Activated naive CD4-positive, alpha-beta T cell treated with anti-CD3 and anti-CD28 coated beads, Interleukin-2, amount 10 ng/mL, durations not matched to agents 7 days and 5 days (primary cell): ENCODE results near the gene SLC25A23.
A peak's percentile ranks its signal among the peaks of the same experiment; 100 is the strongest.
"Not testable (repeated sequence)": the region's sequence is repeated elsewhere in the genome, so short reads cannot be mapped to it uniquely, and the experiment has no call there.

Source experiments
- CTCF ChIA-PET: fragments of 350-600 bp; sonication (Branson Sonifier 250); formaldehyde crosslinking; loops from one replicate; lab custom pipeline; 2021; ENCODE audit warnings: antibody characterized with exemption; lab: Charles Lee
- DNase-seq: peaks from one replicate; pipeline ENCODE4 v3.0.0-alpha.2; 2020
- H3K27ac Mint-ChIP-seq: one replicate; pipeline ENCODE4 v1.8.0; 2021; ENCODE audit warnings: mild to moderate bottlenecking, moderate library complexity, mixed read lengths
- H3K27me3 Mint-ChIP-seq: one replicate; pipeline ENCODE4 v1.8.0; 2021; ENCODE audit warnings: mild to moderate bottlenecking, mixed read lengths
- H3K36me3 Mint-ChIP-seq: one replicate; pipeline ENCODE4 v1.8.0; 2021; ENCODE audit warnings: mixed read lengths
- H3K4me1 Mint-ChIP-seq: one replicate; pipeline ENCODE4 v1.8.0; 2021; ENCODE audit warnings: mixed read lengths
- H3K4me3 Mint-ChIP-seq: one replicate; pipeline ENCODE4 v1.8.0; 2021; ENCODE audit warnings: mild to moderate bottlenecking, moderate library complexity, mixed read lengths
- H3K9me3 Mint-ChIP-seq: one replicate; pipeline ENCODE4 v1.8.0; 2021; ENCODE audit warnings: mixed read lengths

The SLC25A23 gene

GRCh38 chr19:6459262-6460098 is at the start of gene SLC25A23:
Gene SLC25A23, minus strand, starts transcription at chr19:6459792. Its CDS starts 164 bp downstream, at chr19:6459628.
- H3K27ac Mint-ChIP-seq, result peak within 1 kb of the TSS; percentile 85
- peaks cover 25% of the 10 kb centered on the region for H3K36me3 Mint-ChIP-seq
- H3K27me3 Mint-ChIP-seq, result peaks cover 8% of the 10 kb centered on the region
- CTCF ChIA-PET, result no interaction called here
- H3K4me3 Mint-ChIP-seq, result peak within 1 kb of the TSS; percentile 91
- peaks cover 28% of the 10 kb centered on the region for H3K4me1 Mint-ChIP-seq
- DNase-seq, result peak; percentile 77
- H3K9me3 Mint-ChIP-seq, result peaks cover 14% of the 10 kb centered on the region

- not testable (repeated sequence) for DNase-seq, H3K36me3 Mint-ChIP-seq, H3K27ac Mint-ChIP-seq, H3K9me3 Mint-ChIP-seq, H3K4me3 Mint-ChIP-seq
- Mint-ChIP-seq H3K27me3 (peaks cover 16% of the 10 kb centered on the region), H3K4me1 (peaks cover 15% of the 10 kb centered on the region)
- CTCF ChIA-PET, result interaction anchor here (1.2 kb wide), 1 partner anchor 10 kb away, joined by 4 read pairs; no protein-coding TSS in a partner anchor
Measured at GRCh38 chr19:6508028-6508771, 48.6 kb upstream of the SLC25A23 start.

GRCh38 chr19:6503407-6504201 is 44.0 kb upstream of the SLC25A23 start:
- H3K27ac Mint-ChIP-seq, result no peak overlapping the region

GRCh38 chr19:6501740-6502648 is 42.4 kb upstream of the SLC25A23 start, which contains the start of gene TUBB4A:
Gene TUBB4A, minus strand, starts transcription at chr19:6502309. Its CDS starts 97 bp downstream, at chr19:6502212.
- CTCF ChIA-PET, result interaction anchor here (0.6 kb wide), 2 partner anchors 30 to 441 kb away, joined by 3 to 4 read pairs; no protein-coding TSS in a partner anchor
- H3K27me3 Mint-ChIP-seq, result peaks cover 55% of the 10 kb centered on the region
- peak; percentile 63 for DNase-seq
- no peaks in the 10 kb centered on the region for H3K36me3 Mint-ChIP-seq
- H3K4me1 Mint-ChIP-seq, result peaks cover 28% of the 10 kb centered on the region
- H3K27ac Mint-ChIP-seq, result no peak within 1 kb of the TSS
- H3K9me3 Mint-ChIP-seq, result no peaks in the 10 kb centered on the region
- H3K4me3 Mint-ChIP-seq, result peak within 1 kb of the TSS; percentile 62

More at GRCh38 chr19:6503407-6504201, 44.0 kb upstream of the SLC25A23 start:
- Mint-ChIP-seq H3K9me3 (no peaks in the 10 kb centered on the region), H3K27me3 (peaks cover 54% of the 10 kb centered on the region), H3K4me1 (peaks cover 25% of the 10 kb centered on the region), H3K4me3 (peak overlapping the region; percentile 29), H3K36me3 (no peaks in the 10 kb centered on the region)
- no peak for DNase-seq
- CTCF ChIA-PET, result interaction anchor here (0.6 to 1.9 kb wide), 4 partner anchors 11 to 360 kb away, joined by 3 to 5 read pairs (median 4); partner anchors contain the start of gene DENND1C

GRCh38 chr19:6500837-6501739 is 41.5 kb upstream of the SLC25A23 start:
- CTCF ChIA-PET, result interaction anchor here (0.6 kb wide), 1 partner anchor 442 kb away, joined by 3 read pairs; no protein-coding TSS in a partner anchor
- Mint-ChIP-seq H3K4me1 (peaks cover 28% of the 10 kb centered on the region), H3K9me3 (no peaks in the 10 kb centered on the region), H3K27ac (no peak overlapping the region), H3K36me3 (no peaks in the 10 kb centered on the region), H3K27me3 (peaks cover 55% of the 10 kb centered on the region), H3K4me3 (peak overlapping the region; percentile 61)
- no peak for DNase-seq

- H3K4me3 Mint-ChIP-seq, result no peak overlapping the region
- DNase-seq, result no peak
- H3K27ac Mint-ChIP-seq, result no peak overlapping the region
- peaks cover 20% of the 10 kb centered on the region for H3K4me1 Mint-ChIP-seq
- H3K36me3 Mint-ChIP-seq, result no peaks in the 10 kb centered on the region
- peaks cover 55% of the 10 kb centered on the region for H3K27me3 Mint-ChIP-seq
- CTCF ChIA-PET, result no interaction called here
- H3K9me3 Mint-ChIP-seq, result no peaks in the 10 kb centered on the region
Measured at GRCh38 chr19:6499052-6499790, 39.6 kb upstream of the SLC25A23 start.

DNA sequence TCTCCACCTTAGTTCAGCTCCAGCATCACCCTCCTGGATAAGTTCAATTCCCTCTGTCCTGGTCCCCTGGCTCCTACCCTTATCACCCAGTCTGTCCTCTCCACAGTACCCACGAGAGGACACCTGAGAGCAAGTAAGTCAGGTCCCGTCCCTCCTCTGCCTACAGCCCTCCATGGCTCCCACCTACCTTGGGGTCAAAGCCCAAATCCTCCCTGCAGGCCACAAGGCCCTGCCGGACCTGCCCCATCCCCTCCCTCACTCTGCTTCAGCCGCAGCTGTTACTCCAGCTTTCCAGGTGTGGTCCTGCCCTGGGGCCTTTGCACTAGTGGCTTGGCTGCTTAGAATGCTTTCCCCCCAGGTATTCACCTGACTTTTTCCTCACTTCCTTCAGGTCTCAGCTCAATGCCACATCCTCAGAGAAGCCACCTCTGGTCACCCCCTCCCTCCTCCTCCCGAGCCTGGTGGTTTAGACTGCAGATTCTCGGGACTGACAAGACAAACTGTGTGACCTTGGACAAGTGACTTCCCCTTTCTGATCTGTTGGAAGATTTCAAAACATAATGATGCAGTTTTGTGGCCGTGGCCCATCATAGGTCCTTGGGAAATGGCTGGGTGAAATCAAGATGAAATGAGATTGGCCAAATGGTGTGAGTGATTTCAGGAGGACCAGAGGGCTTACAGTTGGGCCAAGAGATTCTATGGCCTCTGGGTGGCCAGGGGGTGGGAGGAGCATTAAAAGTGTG is 38.9 kb upstream of the SLC25A23 start:
- Mint-ChIP-seq H3K4me3 (no peak overlapping the region), H3K27me3 (peaks cover 50% of the 10 kb centered on the region), H3K36me3 (no peaks in the 10 kb centered on the region), H3K4me1 (peaks cover 16% of the 10 kb centered on the region), H3K27ac (no peak overlapping the region), H3K9me3 (no peaks in the 10 kb centered on the region)
- CTCF ChIA-PET, result interaction anchor here (1.0 to 1.3 kb wide), 2 partner anchors 9 to 18 kb away, joined by 3 to 4 read pairs; no protein-coding TSS in a partner anchor
- DNase-seq, result no peak

GRCh38 chr19:6495947-6496346 is 36.4 kb upstream of the SLC25A23 start:
- Mint-ChIP-seq H3K36me3 (no peaks in the 10 kb centered on the region), H3K27ac (no peak overlapping the region), H3K9me3 (peaks cover 10% of the 10 kb centered on the region), H3K4me1 (peaks cover 8% of the 10 kb centered on the region), H3K4me3 (no peak overlapping the region), H3K27me3 (peaks cover 25% of the 10 kb centered on the region)
- no peak for DNase-seq
- CTCF ChIA-PET, result no interaction called here

GRCh38 chr19:6494438-6495036 is 34.9 kb upstream of the SLC25A23 start:
- DNase-seq, result no peak
- H3K4me1 Mint-ChIP-seq, result peaks cover 15% of the 10 kb centered on the region
- H3K4me3 Mint-ChIP-seq, result no peak overlapping the region
- no peak overlapping the region for H3K27ac Mint-ChIP-seq
- H3K9me3 Mint-ChIP-seq, result peaks cover 10% of the 10 kb centered on the region
- H3K36me3 Mint-ChIP-seq, result no peaks in the 10 kb centered on the region
- peaks cover 15% of the 10 kb centered on the region for H3K27me3 Mint-ChIP-seq
- CTCF ChIA-PET, result no interaction called here

DNA sequence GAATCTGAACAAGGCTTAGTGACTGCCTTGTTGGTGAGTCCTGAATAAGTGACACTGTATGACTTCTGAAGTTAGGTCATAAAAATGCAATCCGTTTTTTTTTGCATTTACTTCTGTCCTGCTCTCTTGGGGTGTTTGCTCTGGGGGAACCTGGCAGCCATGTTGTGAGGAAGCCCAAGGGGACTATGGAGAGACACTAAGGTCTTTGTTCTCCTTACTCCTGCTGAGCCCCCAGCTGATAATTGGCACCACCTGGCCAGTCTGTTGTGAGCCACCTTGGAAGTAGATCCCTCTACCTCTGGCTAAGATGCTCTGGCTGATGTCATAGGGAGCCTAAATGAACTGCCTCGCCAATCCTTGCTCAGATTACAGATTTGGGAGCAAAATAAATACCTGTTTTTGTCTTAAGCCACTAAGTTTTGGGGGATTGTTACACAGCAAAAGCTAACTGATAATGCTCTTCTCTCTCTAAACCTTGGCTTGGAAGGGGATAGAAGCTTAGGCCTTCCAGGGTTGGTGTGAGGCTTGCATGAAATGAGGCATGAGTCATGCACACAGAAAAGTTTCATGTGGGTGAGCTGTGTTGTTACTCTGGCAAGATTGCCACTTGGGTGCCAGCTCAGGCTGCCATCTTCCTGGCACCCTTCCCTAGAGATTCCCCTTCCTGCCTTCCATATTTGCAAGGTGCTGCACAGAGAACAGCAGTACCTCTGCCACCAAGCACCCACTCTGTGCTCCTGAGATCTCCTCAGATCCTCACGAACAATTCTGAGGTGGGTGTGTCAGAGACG is 32.4 kb upstream of the SLC25A23 start:
- no peak for DNase-seq
- Mint-ChIP-seq H3K4me1 (peaks cover 10% of the 10 kb centered on the region), H3K27ac (no peak overlapping the region), H3K4me3 (no peak overlapping the region), H3K27me3 (peaks cover 9% of the 10 kb centered on the region), H3K9me3 (peaks cover 10% of the 10 kb centered on the region), H3K36me3 (no peaks in the 10 kb centered on the region)
- CTCF ChIA-PET, result interaction anchor here (0.8 to 4.5 kb wide), 3 partner anchors 10 to 190 kb away, joined by 4 to 14 read pairs (median 5); partner anchors contain the start of gene DENND1C
